GM12878 (cell line): ENCODE data around the gene PODXL2. TPM values are rescaled to one million over a fixed set of nuclear protein-coding genes. Genes with fewer than 3 reads are reported as not detected.

ENCODE experiments used
- ATAC-seq: fragments of 200-7000 bp; cut with Tn5 transposase; 3 replicates; pipeline ENCODE4 v1.9.1; 2020; ENCODE audit warnings: mild to moderate bottlenecking, moderate library complexity
- BruUV-seq: library from RNA; stranded (reverse); fragments of 400-500 nt; replicated peaks from 2 replicates; lab custom pipeline; 2021; lab: Mats Ljungman, UMichigan
- CTCF ChIA-PET: fragments of 300-600 bp; sonication (Branson Sonifier 250); formaldehyde crosslinking; extraction: SDS; loops from one replicate; lab custom pipeline; 2021; ENCODE audit warnings: inconsistent platforms; lab: Yijun Ruan, JAX
- POLR2A ChIA-PET: fragments of 350-600 bp; formaldehyde crosslinking; extraction: SDS; loops from one replicate; lab custom pipeline; 2021; ENCODE audit warnings: inconsistent platforms; lab: Charles Lee
- RAD21 ChIA-PET: fragments of 300-600 bp; sonication (Branson Sonifier 250); formaldehyde crosslinking; loops from one replicate; lab custom pipeline; 2023; ENCODE audit warnings: antibody characterized with exemption; ENCODE audit not compliant: unreplicated experiment; lab: Charles Lee
- SMC1A ChIA-PET: fragments of 300-600 bp; sonication (Branson Sonifier 250); formaldehyde crosslinking; loops from one replicate; lab custom pipeline; 2023; ENCODE audit not compliant: unreplicated experiment, uncharacterized antibody; lab: Charles Lee
- DNase-seq: peaks from one replicate; pipeline ENCODE4 v3.0.0-alpha.2; 2011; ENCODE audit warnings: low read depth, low spot score
- FAIRE-seq: peaks from 3 replicates; lab custom pipeline; 2011; peaks lifted over from hg19 to GRCh38; lab: Jason Lieb, UNC
- H2AFZ ChIP-seq: 2 replicates; pipeline ENCODE4 v1.6.0; 2011; ENCODE audit warnings: low read depth, low read length, control low read depth; ENCODE audit not compliant: control insufficient read depth
- H3K27ac ChIP-seq: 2 replicates; pipeline ENCODE4 v1.5.1; 2011; ENCODE audit warnings: control low read depth; ENCODE audit not compliant: control insufficient read depth, insufficient read depth
- H3K27me3 ChIP-seq, 2 experiments: replicated peaks in 1 of 2; 2 replicates each; pipeline versions ENCODE4 v1.6.0 to v1.6.1; 2011; ENCODE audit warnings: low read length in 1 of 2; ENCODE audit not compliant: control insufficient read depth in 2 of 2, insufficient read depth in 2 of 2
- H3K36me3 ChIP-seq, 2 experiments: 2 replicates each; pipeline ENCODE4 v1.5.1; 2011; ENCODE audit warnings: low read length in 1 of 2; ENCODE audit not compliant: control insufficient read depth in 2 of 2, insufficient read depth in 2 of 2
- H3K4me1 ChIP-seq: 2 replicates; pipeline ENCODE4 v1.6.1; 2011; ENCODE audit warnings: mild to moderate bottlenecking, low read length, moderate library complexity, mixed read lengths; ENCODE audit not compliant: control insufficient read depth, insufficient read depth
- H3K4me2 ChIP-seq: 2 replicates; pipeline ENCODE4 v1.6.0; 2011; ENCODE audit warnings: control low read depth; ENCODE audit not compliant: control insufficient read depth, insufficient read depth
- H3K4me3 ChIP-seq: fragments of 200-600 bp; sonication (generic); 2 replicates; pipeline ENCODE4 v1.5.1; 2016
- H3K79me2 ChIP-seq: 2 replicates; pipeline ENCODE4 v1.6.0; 2011; ENCODE audit warnings: low read length; ENCODE audit not compliant: control insufficient read depth, insufficient read depth
- H3K9ac ChIP-seq: 2 replicates; pipeline ENCODE4 v1.8.0; 2011; ENCODE audit warnings: low read length, control low read depth, mixed read lengths; ENCODE audit not compliant: control insufficient read depth, insufficient read depth
- H3K9me3 ChIP-seq: replicated peaks from 3 replicates; pipeline ENCODE4 v1.5.1; 2011; ENCODE audit warnings: mild to moderate bottlenecking, low read length; ENCODE audit not compliant: control insufficient read depth, insufficient read depth
- H4K20me1 ChIP-seq: 2 replicates; pipeline ENCODE4 v1.6.0; 2011; ENCODE audit not compliant: control insufficient read depth, insufficient read depth
- BCL3 ChIP-seq: IDR thresholded peaks from 2 replicates; pipeline ENCODE4 v1.6.1; 2011; ENCODE audit warnings: borderline replicate concordance, low read depth, mild to moderate bottlenecking, moderate library complexity, low read length; ENCODE audit not compliant: insufficient read depth, poor library complexity, severe bottlenecking
- JUND ChIP-seq: IDR thresholded peaks from 2 replicates; pipeline ENCODE4 v1.6.1; 2012; ENCODE audit warnings: low read depth, mild to moderate bottlenecking, low read length, improper control_type of control experiment, moderate library complexity
- SIX5 ChIP-seq: IDR thresholded peaks from 2 replicates; pipeline ENCODE4 v1.6.1; 2011; ENCODE audit warnings: mild to moderate bottlenecking, low read depth, low read length, moderate library complexity; ENCODE audit not compliant: severe bottlenecking
- SMAD5 ChIP-seq: IDR thresholded peaks from 2 replicates; pipeline ENCODE4 v1.6.1; 2016; ENCODE audit warnings: antibody characterized with exemption, low read depth
- TARDBP ChIP-seq: IDR thresholded peaks from 2 replicates; pipeline ENCODE4 v1.6.1; 2016; ENCODE audit warnings: borderline replicate concordance
- ZNF24 ChIP-seq: fragments of 450-650 bp; IDR thresholded peaks from 2 replicates; pipeline ENCODE4 v1.6.1; 2017; ENCODE audit warnings: antibody characterized with exemption, mild to moderate bottlenecking
- WGBS: methylation state at CpG from one replicate; pipeline ENCODE4 v1.1.6; 2016; ENCODE audit warnings: low lambda C conversion rate; ENCODE audit not compliant: insufficient replicate concordance, insufficient coverage; ENCODE audit errors: missing lambda C conversion rate; 5-methylcytosine and 5-hydroxymethylcytosine counted together
- in situ Hi-C: fragments of 300-500 bp; cut with MboI; formaldehyde crosslinking; loops from 9 replicates; pipeline ENCODE4 v1.14.3; 2018; ENCODE audit warnings: mixed read lengths
- intact Hi-C: fragments of 100-400 bp; cut with micrococcal nuclease; formaldehyde crosslinking; loops from one replicate; pipeline ENCODE4 v1.14.2; 2022; ENCODE audit not compliant: unreplicated experiment
- polyA plus RNA-seq, 11 experiments: library from polyadenylated mRNA; depleted of rRNA in 4 of 11; unstranded in 6 of 11; stranded (reverse) in 5 of 11; fragments of >200 nt; fragmentation: Nextera tagmentation in 4 of 11; fragmentation: Illumina TruSeq in 1 of 11; extraction: Ambion mirVana in 4 of 11; extraction: Trizol in 1 of 11; gene quantifications; 1 replicate in 1 of 11; 2 replicates in 10 of 11; pipeline versions ENCODE4 v1.2.1 to v1.2.3, GENCODE V29; 2011 to 2016; ENCODE audit warnings: inconsistent platforms in 2 of 11, missing spikeins in 2 of 11, low read depth in 1 of 11
- total RNA-seq, 4 experiments: library from RNA; depleted of rRNA in 3 of 4; stranded (reverse); fragments of >200 nt in 3 of 4; fragmentation: Illumina TruSeq in 1 of 4; extraction: Trizol in 1 of 4; gene quantifications; 2 replicates each; pipeline versions ENCODE4 v1.2.1 to v1.2.3, GENCODE V29; 2013 to 2021
- TF ChIP-seq, protein P1 (sequence below): IDR thresholded peaks from 2 replicates; pipeline ENCODE4 v1.6.1; 2012; ENCODE audit warnings: low read depth, low read length, improper control_type of control experiment

The PODXL2 gene
- total and polyA plus RNA-seq, 10 of the 15 experiments (the other 5 are each of a cell fraction or from before 2014, with no cell fraction given) = 0.03 to 24.4 (median 13.6) TPM; not detected in 2

GRCh38 chr3:127684871-127685707 lies 56.1 kb downstream of the PODXL2 start:
- SMC1A ChIA-PET = no interaction called here
- no peaks in the 10 kb centered on the region for H4K20me1 ChIP-seq
- peaks cover 27% of the 10 kb centered on the region for H3K4me1 ChIP-seq
- no peak for TF ChIP-seq SMAD5
- intact Hi-C loops = no loop called here
- 45% methylated on average over 22 of the region's 22 CpGs for WGBS
- CTCF ChIA-PET = interaction anchor here (1.2 kb wide), 1 partner anchor 11 kb away, joined by 5 read pairs; no protein-coding TSS in a partner anchor
- no peak for DNase-seq
- H2AFZ ChIP-seq = no peak overlapping the region
- H3K9ac ChIP-seq = no peak overlapping the region
- POLR2A ChIA-PET = no interaction called here
- RAD21 ChIA-PET = interaction anchor here (1.2 kb wide), 1 partner anchor 151 kb away, joined by 3 read pairs; no protein-coding TSS in a partner anchor
- no peak for FAIRE-seq
- peak; percentile 55 for ATAC-seq
- peaks cover 0 to under 1% of the 10 kb centered on the region in 2 experiments; a peak in 3 of 4 replicates for H3K36me3 ChIP-seq
- no peaks in the 10 kb centered on the region for H3K27me3 ChIP-seq
- H3K27ac ChIP-seq = no peak overlapping the region
- no peaks in the 10 kb centered on the region for H3K9me3 ChIP-seq
- H3K4me3 ChIP-seq = no peak overlapping the region
- H3K4me2 ChIP-seq = no peak overlapping the region
- no peaks in the 10 kb centered on the region for H3K79me2 ChIP-seq
- BruUV-seq = no TSS peak
- in situ Hi-C loops = no loop called here

- peaks cover 3% of the 10 kb centered on the region in 2 experiments; a peak in 3 of 4 replicates for H3K36me3 ChIP-seq
- no peak overlapping the region for H3K27ac ChIP-seq
- intact Hi-C loops (no loop called here), in situ Hi-C loops (no loop called here)
- H3K79me2 ChIP-seq = no peaks in the 10 kb centered on the region
- H2AFZ ChIP-seq = no peak overlapping the region
- ChIA-PET POLR2A (no interaction called here), RAD21 (no interaction called here), SMC1A (no interaction called here), CTCF (no interaction called here)
- no TSS peak for BruUV-seq
- no peak for DNase-seq
- H3K9me3 ChIP-seq = no peaks in the 10 kb centered on the region
- no peak overlapping the region for H3K4me3 ChIP-seq
- H4K20me1 ChIP-seq = no peaks in the 10 kb centered on the region
- no peak overlapping the region for H3K4me2 ChIP-seq
- H3K27me3 ChIP-seq = no peaks in the 10 kb centered on the region
- H3K4me1 ChIP-seq = peaks cover 27% of the 10 kb centered on the region
- WGBS = 73% methylated on average over 4 of the region's 4 CpGs
- H3K9ac ChIP-seq = no peak overlapping the region
- no peak for FAIRE-seq
- ATAC-seq = no peak
- TF ChIP-seq JUND (no peak), BCL3 (peak; percentile 4), SIX5 (no peak), TARDBP (0 out of 2 replicates have a peak, but pooled peaks have one; percentile 48), ZNF24 (peak; percentile 95)
- TF ChIP-seq, protein P1, sequence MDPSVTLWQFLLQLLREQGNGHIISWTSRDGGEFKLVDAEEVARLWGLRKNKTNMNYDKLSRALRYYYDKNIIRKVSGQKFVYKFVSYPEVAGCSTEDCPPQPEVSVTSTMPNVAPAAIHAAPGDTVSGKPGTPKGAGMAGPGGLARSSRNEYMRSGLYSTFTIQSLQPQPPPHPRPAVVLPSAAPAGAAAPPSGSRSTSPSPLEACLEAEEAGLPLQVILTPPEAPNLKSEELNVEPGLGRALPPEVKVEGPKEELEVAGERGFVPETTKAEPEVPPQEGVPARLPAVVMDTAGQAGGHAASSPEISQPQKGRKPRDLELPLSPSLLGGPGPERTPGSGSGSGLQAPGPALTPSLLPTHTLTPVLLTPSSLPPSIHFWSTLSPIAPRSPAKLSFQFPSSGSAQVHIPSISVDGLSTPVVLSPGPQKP = no peak
These were observed 56.9 kb downstream of the PODXL2 start for GRCh38 chr3:127685708-127686511.
